ENCODE results near the gene RFESD.

DNA sequence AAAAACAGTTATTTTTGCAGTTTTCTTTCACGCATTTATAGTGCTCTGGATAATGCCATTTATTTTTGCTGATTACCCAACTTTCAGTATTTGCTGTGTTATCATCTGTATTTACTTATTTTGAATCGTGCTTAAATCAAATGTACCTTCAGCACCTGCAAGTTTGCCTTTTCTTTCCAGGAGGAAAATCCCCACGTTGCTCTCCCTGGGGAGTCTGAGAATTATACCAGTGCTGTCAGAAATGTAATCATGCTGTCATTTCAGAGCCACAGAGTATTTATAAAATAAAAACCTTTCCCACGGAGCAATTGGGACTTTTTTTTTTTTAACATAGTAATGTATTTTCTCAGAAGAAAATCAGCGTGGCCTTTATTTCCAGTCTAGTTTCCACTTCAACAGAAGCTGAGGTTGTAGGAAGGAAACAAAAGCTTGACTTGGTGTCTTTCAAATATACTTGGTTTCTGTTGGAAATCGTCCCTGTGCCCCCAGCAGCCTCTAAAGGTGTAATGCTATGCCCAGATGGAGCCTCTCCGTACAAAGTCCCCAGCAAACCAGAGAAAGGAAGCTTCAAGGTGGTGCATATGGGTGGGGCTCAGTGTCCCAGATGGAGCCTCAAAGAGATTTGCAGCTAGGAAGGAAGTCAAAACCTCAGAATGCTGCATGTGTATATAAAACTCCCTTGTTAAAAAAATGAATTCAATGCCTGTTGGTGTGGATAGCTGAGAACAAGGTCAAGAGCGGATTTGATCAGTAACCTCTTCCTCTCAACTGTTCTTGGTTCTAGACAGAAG, 24.5 kb upstream of the RFESD start:
- TF ChIP-seq POLR2A (IDR thresholded peaks at IDR 0.05): no peak
- TF ChIP-seq, protein P1, sequence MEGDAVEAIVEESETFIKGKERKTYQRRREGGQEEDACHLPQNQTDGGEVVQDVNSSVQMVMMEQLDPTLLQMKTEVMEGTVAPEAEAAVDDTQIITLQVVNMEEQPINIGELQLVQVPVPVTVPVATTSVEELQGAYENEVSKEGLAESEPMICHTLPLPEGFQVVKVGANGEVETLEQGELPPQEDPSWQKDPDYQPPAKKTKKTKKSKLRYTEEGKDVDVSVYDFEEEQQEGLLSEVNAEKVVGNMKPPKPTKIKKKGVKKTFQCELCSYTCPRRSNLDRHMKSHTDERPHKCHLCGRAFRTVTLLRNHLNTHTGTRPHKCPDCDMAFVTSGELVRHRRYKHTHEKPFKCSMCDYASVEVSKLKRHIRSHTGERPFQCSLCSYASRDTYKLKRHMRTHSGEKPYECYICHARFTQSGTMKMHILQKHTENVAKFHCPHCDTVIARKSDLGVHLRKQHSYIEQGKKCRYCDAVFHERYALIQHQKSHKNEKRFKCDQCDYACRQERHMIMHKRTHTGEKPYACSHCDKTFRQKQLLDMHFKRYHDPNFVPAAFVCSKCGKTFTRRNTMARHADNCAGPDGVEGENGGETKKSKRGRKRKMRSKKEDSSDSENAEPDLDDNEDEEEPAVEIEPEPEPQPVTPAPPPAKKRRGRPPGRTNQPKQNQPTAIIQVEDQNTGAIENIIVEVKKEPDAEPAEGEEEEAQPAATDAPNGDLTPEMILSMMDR (IDR thresholded peaks at IDR 0.05 in 4 of 5, conservative IDR thresholded peaks at IDR 0.05 in 1 of 5): no peak

Data from gastrocnemius medialis (tissue), 4 donors.